Stimulated activated CD8-positive, alpha-beta memory T cell treated with anti-CD3 and anti-CD28 coated beads, Interleukin-12 subunit alpha, Interleukin-12 subunit beta, amount 100 ng/mL, for 24 hours (primary cell): ENCODE results near the gene MPP1.

Experiments
- DNase-seq: peaks from one replicate; pipeline ENCODE4 v3.0.0-alpha.2; 2020; ENCODE audit errors: extremely low read depth

MPP1 gene

GRCh38 chrX:154731881-154732280 is 73.4 kb downstream of the MPP1 start:
- no peak for DNase-seq

GRCh38 chrX:154731184-154731583 is 74.1 kb downstream of the MPP1 start:
- no peak for DNase-seq

- DNase-seq, result no peak
Observed at GRCh38 chrX:154730253-154730891, 74.9 kb downstream of the MPP1 start.

- no peak for DNase-seq
Observed at GRCh38 chrX:154729439-154729838, 75.8 kb downstream of the MPP1 start.
